HL-60 (cell line): ENCODE measurements around the gene CDHR3.

Experiments used
- DNase-seq, 2 experiments: peaks; one replicate each; pipeline ENCODE4 v3.0.0-alpha.2; 2010 to 2020; ENCODE audit warnings: low read depth in 1 of 2, low spot score in 1 of 2
- H3K27ac ChIP-seq: fragments of 250-450 bp; sonication (Bioruptor Pico); replicated peaks from 2 replicates; pipeline ENCODE4 v1.5.1; 2020; ENCODE audit warnings: mild to moderate bottlenecking, moderate library complexity
- H3K27me3 ChIP-seq: fragments of 250-450 bp; sonication (Bioruptor Pico); 2 replicates; pipeline ENCODE4 v1.5.1; 2021; ENCODE audit warnings: mild to moderate bottlenecking, moderate library complexity; ENCODE audit not compliant: insufficient read depth, poor library complexity, severe bottlenecking
- H3K4me3 ChIP-seq: replicated peaks from 2 replicates; pipeline ENCODE4 v1.5.1; 2011; ENCODE audit warnings: mild to moderate bottlenecking, control low read depth, low read length; ENCODE audit not compliant: insufficient read depth
- GABPA ChIP-seq: IDR thresholded peaks from 2 replicates; pipeline ENCODE4 v1.6.1; 2012; ENCODE audit warnings: low read depth
- POLR2AphosphoS5 ChIP-seq: IDR thresholded peaks from 2 replicates; pipeline ENCODE4 v1.6.1; 2012; ENCODE audit warnings: low read depth
- SPI1 ChIP-seq: IDR thresholded peaks from 2 replicates; pipeline ENCODE4 v1.6.1; 2012; ENCODE audit warnings: low read depth, mild to moderate bottlenecking, borderline replicate concordance
- TF ChIP-seq, protein P1 (sequence below): IDR thresholded peaks from 2 replicates; pipeline ENCODE4 v1.6.1; 2012; ENCODE audit warnings: low read depth; ENCODE audit not compliant: insufficient replicate concordance
- TF ChIP-seq, protein P2 (sequence below): IDR thresholded peaks from one replicate; pipeline ENCODE4 v1.5.1; 2011; ENCODE audit warnings: low read length, control low read depth, inconsistent platforms; ENCODE audit not compliant: insufficient read depth

The CDHR3 gene

DNA sequence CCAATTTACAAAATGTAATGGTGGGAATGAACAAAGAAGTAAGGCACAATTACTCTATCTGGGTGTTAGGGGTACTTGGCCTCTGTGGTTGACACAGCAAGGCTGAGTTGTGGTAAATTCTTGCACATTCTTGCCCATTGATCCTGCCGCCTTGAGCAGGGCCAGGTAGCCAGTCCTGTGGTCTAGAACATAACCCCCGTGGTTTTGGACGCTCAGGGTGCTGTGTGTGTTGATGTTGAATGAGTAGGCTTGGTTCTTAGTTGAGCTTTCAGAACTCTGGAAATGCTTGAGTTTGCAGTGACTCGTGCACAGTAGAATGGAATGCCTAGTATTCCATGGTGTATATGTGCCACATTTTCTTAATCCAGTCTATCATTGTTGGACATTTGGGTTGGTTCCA is 42.3 kb upstream of the CDHR3 start:
- H3K27me3 ChIP-seq, result peaks cover 2% of the 10 kb centered on the region
- no peak overlapping the region for H3K4me3 ChIP-seq
- TF ChIP-seq POLR2AphosphoS5 (no peak), GABPA (no peak), SPI1 (no peak)
- TF ChIP-seq, protein P1, sequence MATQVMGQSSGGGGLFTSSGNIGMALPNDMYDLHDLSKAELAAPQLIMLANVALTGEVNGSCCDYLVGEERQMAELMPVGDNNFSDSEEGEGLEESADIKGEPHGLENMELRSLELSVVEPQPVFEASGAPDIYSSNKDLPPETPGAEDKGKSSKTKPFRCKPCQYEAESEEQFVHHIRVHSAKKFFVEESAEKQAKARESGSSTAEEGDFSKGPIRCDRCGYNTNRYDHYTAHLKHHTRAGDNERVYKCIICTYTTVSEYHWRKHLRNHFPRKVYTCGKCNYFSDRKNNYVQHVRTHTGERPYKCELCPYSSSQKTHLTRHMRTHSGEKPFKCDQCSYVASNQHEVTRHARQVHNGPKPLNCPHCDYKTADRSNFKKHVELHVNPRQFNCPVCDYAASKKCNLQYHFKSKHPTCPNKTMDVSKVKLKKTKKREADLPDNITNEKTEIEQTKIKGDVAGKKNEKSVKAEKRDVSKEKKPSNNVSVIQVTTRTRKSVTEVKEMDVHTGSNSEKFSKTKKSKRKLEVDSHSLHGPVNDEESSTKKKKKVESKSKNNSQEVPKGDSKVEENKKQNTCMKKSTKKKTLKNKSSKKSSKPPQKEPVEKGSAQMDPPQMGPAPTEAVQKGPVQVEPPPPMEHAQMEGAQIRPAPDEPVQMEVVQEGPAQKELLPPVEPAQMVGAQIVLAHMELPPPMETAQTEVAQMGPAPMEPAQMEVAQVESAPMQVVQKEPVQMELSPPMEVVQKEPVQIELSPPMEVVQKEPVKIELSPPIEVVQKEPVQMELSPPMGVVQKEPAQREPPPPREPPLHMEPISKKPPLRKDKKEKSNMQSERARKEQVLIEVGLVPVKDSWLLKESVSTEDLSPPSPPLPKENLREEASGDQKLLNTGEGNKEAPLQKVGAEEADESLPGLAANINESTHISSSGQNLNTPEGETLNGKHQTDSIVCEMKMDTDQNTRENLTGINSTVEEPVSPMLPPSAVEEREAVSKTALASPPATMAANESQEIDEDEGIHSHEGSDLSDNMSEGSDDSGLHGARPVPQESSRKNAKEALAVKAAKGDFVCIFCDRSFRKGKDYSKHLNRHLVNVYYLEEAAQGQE, result no peak
- TF ChIP-seq, protein P2, sequence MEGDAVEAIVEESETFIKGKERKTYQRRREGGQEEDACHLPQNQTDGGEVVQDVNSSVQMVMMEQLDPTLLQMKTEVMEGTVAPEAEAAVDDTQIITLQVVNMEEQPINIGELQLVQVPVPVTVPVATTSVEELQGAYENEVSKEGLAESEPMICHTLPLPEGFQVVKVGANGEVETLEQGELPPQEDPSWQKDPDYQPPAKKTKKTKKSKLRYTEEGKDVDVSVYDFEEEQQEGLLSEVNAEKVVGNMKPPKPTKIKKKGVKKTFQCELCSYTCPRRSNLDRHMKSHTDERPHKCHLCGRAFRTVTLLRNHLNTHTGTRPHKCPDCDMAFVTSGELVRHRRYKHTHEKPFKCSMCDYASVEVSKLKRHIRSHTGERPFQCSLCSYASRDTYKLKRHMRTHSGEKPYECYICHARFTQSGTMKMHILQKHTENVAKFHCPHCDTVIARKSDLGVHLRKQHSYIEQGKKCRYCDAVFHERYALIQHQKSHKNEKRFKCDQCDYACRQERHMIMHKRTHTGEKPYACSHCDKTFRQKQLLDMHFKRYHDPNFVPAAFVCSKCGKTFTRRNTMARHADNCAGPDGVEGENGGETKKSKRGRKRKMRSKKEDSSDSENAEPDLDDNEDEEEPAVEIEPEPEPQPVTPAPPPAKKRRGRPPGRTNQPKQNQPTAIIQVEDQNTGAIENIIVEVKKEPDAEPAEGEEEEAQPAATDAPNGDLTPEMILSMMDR, result no peak
- no peak for DNase-seq
- H3K27ac ChIP-seq, result no peak overlapping the region

DNA sequence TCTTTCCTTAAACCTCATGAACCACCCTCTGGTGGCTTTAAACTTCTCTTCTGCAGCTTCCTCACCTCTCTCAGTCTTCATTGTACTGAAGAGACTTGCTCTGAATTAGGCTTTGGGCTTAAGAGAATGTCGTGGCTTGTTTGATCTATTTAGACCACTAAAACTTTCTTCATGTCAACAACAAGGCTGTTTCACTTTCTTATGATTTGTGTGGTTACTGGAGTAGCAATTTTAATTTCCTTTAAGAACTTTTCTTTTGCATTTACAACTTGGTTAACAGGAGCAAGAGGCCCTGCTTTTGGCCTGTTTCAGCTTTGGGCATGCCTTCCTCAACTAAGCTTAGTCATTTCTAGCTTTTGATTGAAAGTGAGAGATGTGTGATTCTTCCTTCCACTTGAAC is 38.1 kb upstream of the CDHR3 start:
- TF ChIP-seq GABPA (no peak), SPI1 (no peak), POLR2AphosphoS5 (no peak)
- TF ChIP-seq, protein P1, result no peak
- TF ChIP-seq, protein P2, result no peak
- H3K27me3 ChIP-seq, result peaks cover 2% of the 10 kb centered on the region
- H3K4me3 ChIP-seq, result no peak overlapping the region
- DNase-seq, result no peak
- H3K27ac ChIP-seq, result no peak overlapping the region

DNA sequence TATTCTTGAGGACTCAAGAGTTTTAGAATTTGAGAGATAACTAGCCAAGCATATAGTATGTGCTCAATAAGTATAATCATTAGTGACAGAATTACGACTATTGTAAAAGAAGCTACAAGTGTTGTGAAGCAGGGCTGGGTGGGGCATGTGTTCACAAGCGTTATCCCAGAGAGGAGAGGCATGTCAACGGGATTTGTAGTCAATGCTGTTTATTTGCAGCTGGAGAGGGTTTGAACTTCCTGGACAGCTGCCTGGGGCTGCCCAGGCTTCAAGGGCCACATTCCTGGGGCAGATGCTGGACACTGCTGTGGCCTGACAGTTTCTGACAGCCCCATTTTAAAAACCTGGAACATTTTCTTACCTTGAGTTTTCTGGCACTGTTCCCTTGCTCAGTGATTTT is 36.9 kb upstream of the CDHR3 start:
- no peak for DNase-seq
- no peak overlapping the region for H3K4me3 ChIP-seq
- H3K27ac ChIP-seq, result no peak overlapping the region
- TF ChIP-seq GABPA (no peak), POLR2AphosphoS5 (no peak), SPI1 (no peak)
- TF ChIP-seq, protein P1, result no peak
- TF ChIP-seq, protein P2, result no peak
- peaks cover 2% of the 10 kb centered on the region for H3K27me3 ChIP-seq
